GM10266 (cell line): ENCODE measurements around the gene MIOX.
"Not testable (repeated sequence)": the region's sequence is repeated elsewhere in the genome, so short reads cannot be mapped to it uniquely, and the experiment has no call there.

Source experiments
- DNase-seq: peaks from one replicate; pipeline ENCODE4 v3.0.0; 2012; ENCODE audit errors: extremely low spot score
- TF ChIP-seq, protein P1 (sequence below): IDR thresholded peaks from 2 replicates; pipeline ENCODE4 v1.5.1; 2012; ENCODE audit warnings: mild to moderate bottlenecking, low read depth; ENCODE audit not compliant: control insufficient read depth, insufficient read depth; ENCODE audit errors: missing control alignments

The MIOX gene

DNA sequence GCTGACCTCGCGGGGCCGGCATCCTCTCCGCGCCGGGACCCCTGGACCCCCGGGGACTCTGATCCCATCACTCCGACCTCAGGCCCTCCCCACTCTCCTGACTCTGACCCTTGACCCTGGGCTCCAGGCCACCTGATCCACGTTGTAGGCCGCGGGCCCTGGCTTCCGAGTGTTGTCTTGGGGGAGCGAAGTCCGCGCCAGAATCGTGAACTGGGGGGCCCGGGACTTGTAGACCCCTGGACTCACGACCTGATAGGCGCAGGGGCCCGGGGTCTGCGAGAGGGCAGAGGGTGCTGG, 43.9 kb downstream of the MIOX start:
- TF ChIP-seq, protein P1, sequence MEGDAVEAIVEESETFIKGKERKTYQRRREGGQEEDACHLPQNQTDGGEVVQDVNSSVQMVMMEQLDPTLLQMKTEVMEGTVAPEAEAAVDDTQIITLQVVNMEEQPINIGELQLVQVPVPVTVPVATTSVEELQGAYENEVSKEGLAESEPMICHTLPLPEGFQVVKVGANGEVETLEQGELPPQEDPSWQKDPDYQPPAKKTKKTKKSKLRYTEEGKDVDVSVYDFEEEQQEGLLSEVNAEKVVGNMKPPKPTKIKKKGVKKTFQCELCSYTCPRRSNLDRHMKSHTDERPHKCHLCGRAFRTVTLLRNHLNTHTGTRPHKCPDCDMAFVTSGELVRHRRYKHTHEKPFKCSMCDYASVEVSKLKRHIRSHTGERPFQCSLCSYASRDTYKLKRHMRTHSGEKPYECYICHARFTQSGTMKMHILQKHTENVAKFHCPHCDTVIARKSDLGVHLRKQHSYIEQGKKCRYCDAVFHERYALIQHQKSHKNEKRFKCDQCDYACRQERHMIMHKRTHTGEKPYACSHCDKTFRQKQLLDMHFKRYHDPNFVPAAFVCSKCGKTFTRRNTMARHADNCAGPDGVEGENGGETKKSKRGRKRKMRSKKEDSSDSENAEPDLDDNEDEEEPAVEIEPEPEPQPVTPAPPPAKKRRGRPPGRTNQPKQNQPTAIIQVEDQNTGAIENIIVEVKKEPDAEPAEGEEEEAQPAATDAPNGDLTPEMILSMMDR: no peak
- DNase-seq: peak; percentile 48

DNA sequence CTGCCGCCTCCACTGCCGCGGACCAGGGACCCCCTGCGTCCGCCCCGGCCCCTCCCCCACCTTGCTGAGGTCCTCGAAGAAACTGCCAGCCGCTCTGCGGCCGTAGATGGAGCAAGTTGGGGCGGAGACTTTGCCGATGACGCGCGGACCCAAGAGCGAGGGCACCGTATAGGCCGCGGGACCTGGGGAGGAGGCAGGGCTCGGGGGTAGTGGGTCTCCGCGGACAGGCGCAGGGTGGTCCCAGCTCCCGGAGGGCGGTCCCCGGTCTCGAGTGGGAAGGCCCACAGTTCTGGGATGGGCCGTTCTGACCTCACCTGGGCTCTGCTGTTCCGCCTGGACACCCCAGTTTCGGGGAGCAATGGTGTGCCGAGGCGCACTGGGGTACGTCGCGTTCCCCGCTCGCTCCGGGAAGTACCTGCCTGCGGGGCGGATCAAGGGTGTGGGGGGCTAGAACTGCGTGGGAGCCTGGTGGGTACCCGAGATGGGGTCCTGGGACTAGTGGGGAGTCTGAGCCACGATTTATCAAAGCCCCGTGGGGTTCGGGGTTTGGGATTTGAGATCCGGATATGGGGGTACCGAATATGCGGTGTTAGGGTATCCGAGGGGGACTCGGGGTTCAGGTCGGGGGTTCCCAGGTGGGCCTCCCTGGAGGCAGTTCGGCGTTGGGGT, 44.4 kb downstream of the MIOX start:
- TF ChIP-seq, protein P1: no peak
- peak; percentile 86 for DNase-seq

DNA sequence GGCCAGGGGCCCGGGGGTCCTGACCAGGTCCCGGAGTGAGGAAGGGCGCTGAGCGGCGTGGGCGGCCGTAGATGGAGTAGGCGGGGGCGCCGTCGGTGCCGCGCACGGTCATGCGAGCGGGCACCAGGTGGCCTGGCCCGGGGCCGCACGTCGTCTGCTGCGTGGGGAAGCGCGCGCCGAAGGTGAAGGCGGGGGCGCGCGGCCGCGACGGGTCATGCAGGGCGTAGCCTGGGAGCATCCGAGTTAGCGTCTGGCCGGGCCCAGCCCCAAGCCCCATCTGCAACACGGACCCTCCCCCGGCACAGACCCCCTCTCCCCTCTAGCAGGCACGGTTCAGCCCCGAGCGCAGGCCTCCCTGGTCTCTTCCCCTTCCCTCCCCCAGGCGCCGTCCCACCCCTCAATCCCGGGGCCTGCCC, 44.9 kb downstream of the MIOX start:
- TF ChIP-seq, protein P1: no peak
- DNase-seq: peak; percentile 80

DNA sequence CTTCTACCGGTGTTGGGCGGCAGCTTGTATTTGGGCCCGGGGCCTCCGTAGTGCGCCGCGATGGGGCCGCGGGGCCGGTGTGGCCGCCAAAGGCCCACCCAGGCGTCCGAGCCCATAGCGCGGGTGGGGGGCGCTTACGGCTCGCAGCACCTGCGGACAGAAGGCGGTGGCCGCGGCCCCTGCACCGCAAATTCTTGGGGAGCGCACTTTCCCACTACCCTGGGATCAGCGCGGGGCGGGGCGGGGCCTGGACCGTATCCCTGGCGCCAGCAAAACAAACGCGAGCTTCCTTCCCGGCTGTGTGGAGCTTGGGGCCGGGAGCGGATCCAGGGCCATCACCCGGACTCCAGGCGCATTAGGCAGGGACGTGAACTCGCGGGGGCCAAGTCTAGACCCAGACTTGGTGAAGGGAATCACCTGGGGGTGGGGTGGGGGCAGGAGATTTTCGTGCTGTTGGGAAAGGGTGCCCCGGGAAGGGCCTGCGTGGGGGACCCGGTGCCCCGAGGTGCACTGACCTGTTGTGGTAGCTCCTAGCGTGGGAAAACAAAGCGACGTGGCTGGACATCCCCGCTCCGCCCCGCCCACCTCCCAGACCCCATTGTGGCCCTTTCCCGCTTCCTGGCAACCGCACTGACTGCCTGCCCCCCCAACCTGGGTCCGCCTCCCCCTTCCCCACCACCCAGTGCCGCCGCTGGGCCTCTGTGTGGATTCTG, 45.5 kb downstream of the MIOX start:
- TF ChIP-seq, protein P1: no peak

DNA sequence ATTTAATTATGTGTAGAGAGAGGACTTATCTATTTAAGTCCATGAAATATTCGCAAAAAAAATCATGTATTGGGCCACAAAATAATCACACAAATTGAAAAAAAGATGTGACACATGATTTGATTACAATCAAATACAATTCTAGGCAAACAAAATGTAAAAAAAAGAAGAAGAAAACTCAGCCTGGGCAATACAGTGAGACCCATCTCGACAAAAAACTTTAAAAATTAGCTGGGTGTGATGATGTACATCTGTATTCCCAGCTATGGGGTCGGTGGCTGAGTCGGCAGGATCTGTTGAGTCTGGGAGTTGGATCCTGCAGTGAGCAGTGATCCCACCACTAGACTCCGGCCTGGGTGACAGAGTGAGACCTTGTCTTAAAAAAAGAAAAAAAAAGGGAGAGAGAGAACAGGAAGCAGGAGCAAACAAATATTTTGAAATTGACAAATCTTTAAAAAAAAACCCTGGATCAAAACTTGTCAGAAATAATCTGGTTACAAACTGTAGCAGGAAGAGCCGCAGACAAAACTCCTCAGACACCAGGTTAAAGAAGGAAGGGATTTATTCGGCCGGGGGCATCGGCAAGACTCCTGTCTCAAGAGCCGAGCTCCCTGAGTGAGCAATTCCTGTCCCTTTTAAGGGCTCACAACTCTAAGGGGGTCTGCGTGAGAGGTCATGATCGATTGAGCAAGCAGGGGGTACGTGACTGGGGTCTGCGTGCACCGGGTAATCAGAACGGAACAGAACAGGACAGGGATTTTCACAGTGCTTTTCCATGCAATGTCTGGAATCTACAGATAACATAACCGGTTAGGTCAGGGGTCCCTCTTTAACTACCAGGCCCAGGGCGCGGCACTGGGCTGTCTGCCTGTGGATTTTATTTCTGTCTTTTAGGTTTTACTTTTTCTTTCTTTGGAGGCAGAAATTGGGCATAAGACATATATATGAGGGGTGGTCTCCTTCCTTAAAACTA, 46.5 kb downstream of the MIOX start:
- TF ChIP-seq, protein P1: no peak
- DNase-seq: no peak

More for the DNA sequence above, 45.5 kb downstream of the MIOX start:
- no peak for DNase-seq

DNA sequence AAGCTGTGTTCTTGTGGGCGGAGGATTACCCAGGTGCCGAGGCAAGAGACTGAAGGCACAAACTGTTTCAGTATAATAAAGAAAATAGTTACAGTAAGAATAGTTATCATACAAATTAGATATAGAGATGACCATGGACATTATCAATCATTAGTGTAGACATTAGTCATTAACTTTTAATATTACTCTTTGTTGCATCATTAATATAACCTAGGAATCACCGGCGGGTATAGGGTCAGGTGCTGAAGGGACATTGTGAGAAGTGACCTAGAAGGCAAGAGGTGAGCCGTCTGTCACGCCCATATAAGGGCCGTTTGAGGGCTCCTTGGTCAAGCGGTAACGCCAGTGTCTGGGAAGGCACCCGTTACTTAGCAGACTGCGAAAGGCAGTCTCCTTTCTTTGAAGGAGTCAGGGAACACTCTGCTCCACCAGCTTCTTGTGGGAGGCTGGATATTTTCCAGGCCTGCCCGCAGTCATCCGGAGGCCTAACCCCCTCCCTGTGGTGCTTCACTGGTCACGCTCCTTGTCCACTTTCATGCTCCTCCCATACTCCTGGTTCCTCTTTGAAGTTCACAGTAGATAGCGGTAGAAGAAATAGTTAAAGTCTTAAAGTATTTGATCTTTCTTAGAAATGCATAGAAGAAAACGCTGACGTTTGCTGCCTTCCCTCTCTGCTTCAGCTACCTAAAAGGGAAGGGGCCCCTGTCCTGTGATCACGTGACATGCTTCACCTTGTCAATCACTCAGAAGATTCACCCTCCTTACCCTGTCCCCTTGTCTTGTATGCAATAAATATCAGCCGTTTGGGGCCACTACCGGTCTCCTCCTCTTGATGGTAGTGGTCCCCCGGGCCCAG, 47.4 kb downstream of the MIOX start:
- not testable (repeated sequence) for DNase-seq

DNA sequence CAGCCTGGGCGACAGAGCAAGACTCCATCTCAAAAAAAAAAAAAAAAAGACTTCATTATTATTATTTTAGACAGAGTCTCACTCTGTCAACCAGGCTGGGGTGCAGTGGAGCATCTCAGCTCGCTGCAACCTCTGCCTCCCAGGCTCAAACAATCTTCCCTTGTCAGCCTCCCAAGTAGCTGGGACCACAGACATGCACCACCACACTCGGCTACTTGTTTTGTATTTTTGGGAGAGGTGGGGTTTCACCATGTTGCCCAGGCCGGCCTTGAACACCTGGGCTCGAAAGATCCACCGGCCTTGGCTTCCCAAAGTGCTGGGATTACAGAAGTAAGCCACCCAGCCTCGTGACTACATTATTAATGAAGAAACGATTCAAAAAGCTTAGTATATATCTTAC, 48.5 kb downstream of the MIOX start:
- DNase-seq: no peak
- TF ChIP-seq, protein P1: no peak
